GM18517 (cell line): ENCODE data around the gene USP13.
A peak's percentile ranks its signal among the peaks of the same experiment; 100 is the strongest.
"Not testable (repeated sequence)": the region's sequence is repeated elsewhere in the genome, so short reads cannot be mapped to it uniquely, and the experiment has no call there.

Experiments used
- ATAC-seq: cut with Tn5 transposase; IDR thresholded peaks from one replicate; pipeline ENCODE4 v1.9.1; 2021; ENCODE audit warnings: mild to moderate bottlenecking, moderate library complexity; ENCODE audit not compliant: unreplicated experiment

Gene USP13

GRCh38 chr3:179782841-179783240 is 130.0 kb downstream of the USP13 start:
- ATAC-seq: not testable (repeated sequence)

- no peak for ATAC-seq
These were observed 136.2 kb downstream of the USP13 start for GRCh38 chr3:179788996-179789395.

- no peak for ATAC-seq
These were observed 139.0 kb downstream of the USP13 start for GRCh38 chr3:179791793-179792192.

GRCh38 chr3:179794355-179794754 is 141.5 kb downstream of the USP13 start:
- ATAC-seq: no peak

- ATAC-seq: no peak
These were observed 143.6 kb downstream of the USP13 start for GRCh38 chr3:179796421-179796820.

GRCh38 chr3:179797192-179797591 is 144.4 kb downstream of the USP13 start:
- ATAC-seq: no peak

- ATAC-seq: no peak
These were observed 148.4 kb downstream of the USP13 start for GRCh38 chr3:179801263-179801662.

GRCh38 chr3:179801856-179802255 is 149.0 kb downstream of the USP13 start:
- no peak for ATAC-seq

- no peak for ATAC-seq
These were observed 153.3 kb downstream of the USP13 start for GRCh38 chr3:179806177-179806576.

GRCh38 chr3:179807588-179807987 is 154.7 kb downstream of the USP13 start:
- ATAC-seq: no peak

- no peak for ATAC-seq
These were observed 156.8 kb downstream of the USP13 start for GRCh38 chr3:179809639-179810038.

GRCh38 chr3:179811321-179812095 is 158.7 kb downstream of the USP13 start:
- ATAC-seq: peak; percentile 82

GRCh38 chr3:179812096-179812382 is 159.2 kb downstream of the USP13 start:
- ATAC-seq: no peak

GRCh38 chr3:179819379-179819778 is 166.5 kb downstream of the USP13 start:
- no peak for ATAC-seq

- ATAC-seq: no peak
These were observed 169.5 kb downstream of the USP13 start for GRCh38 chr3:179822296-179822695.

GRCh38 chr3:179825527-179826246 is 172.8 kb downstream of the USP13 start:
- no peak for ATAC-seq

GRCh38 chr3:179826247-179826637 is 173.4 kb downstream of the USP13 start:
- no peak for ATAC-seq

GRCh38 chr3:179828738-179829137 is 175.9 kb downstream of the USP13 start:
- no peak for ATAC-seq

GRCh38 chr3:179829401-179829800 is 176.6 kb downstream of the USP13 start:
- no peak for ATAC-seq

GRCh38 chr3:179832333-179832854 is 179.6 kb downstream of the USP13 start:
- no peak for ATAC-seq

- ATAC-seq: no peak
These were observed 180.5 kb downstream of the USP13 start for GRCh38 chr3:179833294-179833693.

- ATAC-seq: no peak
These were observed 184.5 kb downstream of the USP13 start for GRCh38 chr3:179837374-179837773.
